Ammon's horn (tissue), 1 donor: ENCODE measurements around the gene EMC8.

Experiments used
- DNase-seq: peaks from one replicate; pipeline ENCODE4 v3.0.0-alpha.2; 2016; ENCODE audit warnings: low spot score

Gene EMC8

DNA sequence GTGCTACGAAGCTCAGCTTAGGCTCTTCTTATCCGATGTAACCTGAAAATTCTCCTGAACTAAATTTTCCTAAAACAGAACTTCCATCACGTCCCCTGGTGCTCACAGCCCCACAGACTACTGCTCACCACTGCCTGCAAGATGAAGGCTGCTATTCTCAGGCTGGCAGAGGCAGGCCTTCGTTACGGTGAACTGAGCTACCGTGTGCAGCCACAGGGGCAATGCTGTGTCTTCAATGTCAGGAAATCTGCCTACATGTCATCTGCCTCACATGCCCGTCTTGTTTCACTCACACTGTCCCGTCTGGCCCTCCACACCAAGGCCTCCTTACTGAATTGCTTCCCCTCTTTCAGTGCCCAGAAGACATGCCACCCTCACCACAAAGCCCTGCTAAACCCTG lies 15.9 kb downstream of the EMC8 start:
- no peak for DNase-seq

- DNase-seq, result peak; percentile 15
Measured at GRCh38 chr16:85782451-85782850, 16.9 kb downstream of the EMC8 start.

DNA sequence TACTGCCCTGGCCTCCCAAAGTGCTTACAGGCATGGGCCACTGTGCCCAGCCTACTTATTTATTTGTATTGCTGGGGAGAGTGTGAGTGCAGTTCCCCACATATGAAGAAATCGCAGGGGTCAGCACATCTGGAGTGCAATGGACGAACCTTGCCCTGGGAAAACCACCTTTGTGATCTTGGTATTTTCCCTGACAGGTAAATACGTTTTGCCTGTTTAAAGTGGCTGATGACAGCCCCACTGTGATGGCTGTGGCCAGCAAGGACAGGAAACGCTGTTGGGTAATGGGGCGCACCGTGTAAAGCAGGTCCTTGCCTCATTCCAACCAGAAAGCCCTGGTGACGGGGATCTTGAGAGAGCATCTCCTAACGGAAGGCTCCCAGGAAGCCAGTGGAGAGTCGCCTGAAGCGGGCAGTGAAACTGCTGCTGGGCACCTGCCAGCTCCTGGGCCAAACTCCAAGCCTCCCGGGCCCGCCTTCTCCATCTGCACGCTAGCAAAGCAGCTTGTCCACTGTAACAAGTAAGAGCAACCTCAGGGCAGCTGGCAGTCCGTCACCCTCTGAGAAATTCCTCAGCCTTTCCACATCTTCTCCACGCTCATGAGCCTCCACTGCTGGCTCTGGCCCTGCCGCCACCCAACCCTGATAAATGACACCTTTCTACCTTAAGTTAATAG lies 17.5 kb downstream of the EMC8 start:
- DNase-seq, result peak; percentile 74

GRCh38 chr16:85781156-85781555 lies 18.2 kb downstream of the EMC8 start:
- no peak for DNase-seq

DNA sequence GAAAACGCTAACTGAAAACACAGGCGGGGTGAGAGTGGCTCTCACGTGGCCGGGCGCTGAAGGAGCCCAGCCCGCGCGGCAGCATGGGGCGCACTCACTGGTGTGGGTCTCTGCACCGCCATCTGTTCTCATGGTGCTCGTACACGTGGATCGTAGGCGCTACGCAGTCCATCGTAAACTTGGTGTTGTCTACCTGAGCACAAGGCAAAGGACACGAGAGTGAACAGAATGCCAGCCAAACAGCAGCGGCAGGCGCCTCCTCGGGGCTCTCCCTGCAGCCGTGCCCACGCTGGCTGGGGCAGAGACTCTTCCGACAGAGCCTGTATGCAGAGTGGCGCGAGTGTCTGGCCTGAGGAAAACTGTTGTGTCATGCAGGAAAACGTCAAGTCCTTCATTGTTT lies 19.1 kb downstream of the EMC8 start:
- no peak for DNase-seq

- DNase-seq, result no peak
Measured at GRCh38 chr16:85778873-85779272, 20.5 kb downstream of the EMC8 start.

DNA sequence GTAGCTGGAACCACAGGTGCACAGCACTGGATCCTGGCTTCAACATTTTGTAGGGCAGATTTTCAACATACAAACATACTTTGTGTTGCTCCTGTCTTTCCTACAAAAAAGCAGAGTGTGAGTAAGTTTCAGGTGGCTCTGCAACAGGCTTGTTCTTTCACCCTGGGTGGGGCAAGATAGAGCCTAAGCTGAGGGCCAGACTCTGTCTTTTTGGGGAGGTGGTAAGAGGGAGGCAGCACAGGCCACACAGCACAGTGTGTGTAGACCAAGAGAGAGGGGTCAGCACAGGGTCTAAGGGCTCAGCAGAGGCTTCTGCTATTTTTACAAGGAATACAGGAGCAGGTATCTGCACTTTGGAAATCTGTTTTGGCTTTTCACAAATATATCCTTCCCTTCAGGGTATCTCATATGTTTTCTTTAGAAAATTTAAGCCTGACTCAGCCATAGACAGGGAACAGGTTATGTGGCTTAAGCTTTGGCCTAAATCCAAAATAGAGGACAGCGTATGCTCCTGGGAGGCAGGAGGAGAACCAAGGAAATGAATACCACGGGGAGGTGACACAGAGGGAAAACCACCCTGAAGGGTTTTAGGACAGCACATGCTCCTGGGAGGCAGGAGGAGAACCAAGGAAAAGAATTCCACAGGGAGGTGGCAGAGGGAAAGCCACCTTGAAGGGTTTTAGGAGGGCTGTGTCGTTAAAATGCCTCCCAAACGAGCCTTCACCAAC lies 21.6 kb downstream of the EMC8 start:
- DNase-seq, result no peak

GRCh38 chr16:85774811-85775210 lies 24.5 kb downstream of the EMC8 start:
- DNase-seq, result no peak

DNA sequence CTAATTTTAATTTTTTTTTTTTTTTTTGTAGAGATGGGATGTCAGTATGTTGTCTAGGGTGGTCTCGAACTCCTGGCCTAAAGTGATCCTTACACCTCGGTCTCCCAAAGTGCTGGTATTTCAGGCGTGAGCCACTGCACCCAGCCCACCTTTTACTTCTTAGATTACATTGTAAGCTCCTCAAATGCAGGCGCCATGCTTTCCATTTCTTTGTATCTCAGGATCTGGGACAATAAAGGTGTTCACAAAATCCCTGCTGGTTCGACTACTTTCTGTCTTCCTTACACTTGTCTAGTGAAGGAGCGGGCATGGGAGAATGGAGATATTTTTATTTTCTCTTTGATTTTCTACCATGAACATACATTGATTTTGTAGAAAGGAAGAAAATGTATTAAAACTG lies 25.2 kb downstream of the EMC8 start:
- no peak for DNase-seq

DNA sequence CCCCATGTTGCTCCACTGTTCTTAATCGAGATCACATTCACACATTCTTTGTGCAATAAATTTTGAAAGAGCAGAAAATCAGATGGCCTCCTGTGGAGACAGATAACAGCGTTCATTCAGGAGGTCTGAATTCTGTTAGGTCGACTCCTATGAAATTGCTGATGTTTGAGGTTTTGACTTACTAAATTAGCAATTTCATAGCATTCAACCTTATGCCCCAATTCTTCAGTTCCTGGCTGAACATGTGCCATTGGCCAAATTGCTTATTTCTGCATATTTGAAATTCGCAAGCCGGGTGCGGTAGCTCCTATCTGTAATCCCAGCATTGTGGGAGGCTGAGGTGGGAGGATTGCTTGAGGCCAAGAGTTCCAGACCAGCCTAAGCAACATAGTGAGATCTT lies 26.3 kb downstream of the EMC8 start:
- DNase-seq, result no peak

GRCh38 chr16:85770741-85771140 lies 28.6 kb downstream of the EMC8 start:
- no peak for DNase-seq

DNA sequence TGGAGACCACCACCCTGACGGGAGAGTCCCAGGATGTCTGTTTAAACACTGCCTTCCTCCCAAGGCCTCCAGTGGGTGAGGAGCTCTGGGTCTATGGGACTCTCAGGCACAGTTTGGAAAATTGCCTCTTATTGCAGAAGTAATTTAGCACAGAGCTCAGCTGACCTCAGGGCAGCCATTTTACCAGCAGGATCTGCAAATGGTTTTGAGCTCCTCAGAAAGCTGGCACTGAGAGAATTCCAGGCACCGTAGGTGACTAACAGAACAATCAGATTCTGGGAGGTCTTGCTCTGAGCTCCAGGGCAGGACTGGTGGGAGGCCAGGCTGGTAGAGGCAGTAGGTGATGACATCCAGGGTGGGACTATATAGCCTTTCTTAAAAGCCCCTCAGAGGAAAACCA lies 31.1 kb downstream of the EMC8 start:
- DNase-seq, result no peak

DNA sequence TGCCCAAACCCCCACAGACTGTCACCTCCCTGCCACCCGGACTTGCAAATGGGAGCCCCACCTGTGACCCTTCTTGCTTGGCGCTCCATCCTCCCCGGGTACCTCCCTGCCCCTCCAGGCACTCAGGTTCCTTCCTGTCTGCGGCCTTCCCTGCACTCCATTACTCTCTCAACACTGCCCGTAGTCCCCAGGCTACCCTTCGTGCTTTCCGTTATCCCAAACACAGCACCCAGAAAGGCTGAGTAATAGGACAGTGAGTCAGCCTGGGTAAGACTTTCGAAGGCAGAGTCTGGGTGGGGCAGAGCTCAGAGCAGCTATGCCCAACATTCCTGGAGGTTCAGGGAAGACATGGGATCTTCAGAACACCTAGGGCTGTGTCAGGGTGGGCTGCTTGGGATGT lies 31.8 kb downstream of the EMC8 start:
- DNase-seq, result no peak

GRCh38 chr16:85765767-85766166 lies 33.6 kb downstream of the EMC8 start:
- DNase-seq, result no peak

DNA sequence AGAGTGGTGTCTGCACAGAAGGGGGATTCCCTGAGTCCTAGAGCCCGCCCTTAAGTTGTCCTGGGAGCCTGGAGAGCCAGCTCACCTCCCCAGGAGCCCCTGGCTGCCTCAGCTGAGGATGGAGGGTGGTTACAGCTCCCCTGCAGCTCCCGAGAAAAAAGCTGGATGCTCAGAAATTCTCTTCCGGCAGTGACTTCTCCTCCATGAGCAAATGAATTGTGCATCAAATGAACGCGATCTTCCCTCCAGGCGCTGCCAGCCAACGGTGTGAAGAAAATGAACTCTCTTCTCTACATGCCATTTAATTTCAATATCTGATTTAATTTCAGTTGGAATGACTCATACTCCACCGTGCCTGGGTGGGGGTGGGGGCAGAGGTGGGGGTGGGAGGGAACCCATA lies 34.1 kb downstream of the EMC8 start:
- DNase-seq, result no peak

- no peak for DNase-seq
Measured at GRCh38 chr16:85763616-85764015, 35.7 kb downstream of the EMC8 start.

- no peak for DNase-seq
Measured at GRCh38 chr16:85762970-85763369, 36.4 kb downstream of the EMC8 start.

GRCh38 chr16:85761861-85762260 lies 37.5 kb downstream of the EMC8 start:
- DNase-seq, result no peak

DNA sequence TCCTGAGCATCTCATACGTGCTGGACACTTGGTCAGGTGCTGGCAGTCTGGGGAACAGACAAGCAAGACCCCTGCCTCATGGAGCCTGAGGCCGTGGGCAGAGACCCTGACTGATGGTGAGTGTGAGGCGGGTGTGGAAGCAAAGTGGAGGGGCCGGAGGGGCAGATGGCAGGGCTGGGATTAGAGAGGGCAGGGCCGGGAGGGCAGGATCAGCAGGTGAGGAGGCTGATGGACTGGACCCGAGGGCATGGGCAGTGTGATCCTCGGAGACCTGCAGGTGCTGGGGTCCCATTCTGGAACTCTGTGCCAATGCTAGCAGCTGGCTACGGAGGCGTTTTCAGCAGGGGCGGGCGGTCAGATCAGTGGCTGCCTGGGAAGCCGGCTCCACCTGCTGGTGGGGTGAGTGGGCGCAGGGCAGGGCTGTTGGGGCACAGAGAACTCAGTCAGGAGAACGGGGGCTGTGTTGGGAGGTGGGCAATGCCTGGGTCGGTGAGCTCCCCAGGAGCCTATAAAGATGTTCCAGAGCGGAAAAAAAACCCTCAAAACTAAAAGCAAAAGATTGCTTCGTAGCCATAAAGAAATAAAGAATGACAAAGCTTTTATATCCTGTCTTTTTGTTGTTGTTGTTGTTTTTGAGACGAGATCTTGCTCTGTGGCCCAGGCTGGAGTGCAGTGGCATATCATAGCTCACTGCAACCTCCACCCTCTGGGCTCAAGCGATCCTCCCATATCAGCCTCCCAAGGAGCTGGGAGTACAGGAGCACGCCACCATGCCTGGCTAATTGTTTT lies 39.5 kb downstream of the EMC8 start:
- DNase-seq, result no peak

- DNase-seq, result no peak
Measured at GRCh38 chr16:85759136-85759535, 40.2 kb downstream of the EMC8 start.

- no peak for DNase-seq
Measured at GRCh38 chr16:85757341-85757822, 42.0 kb downstream of the EMC8 start.

DNA sequence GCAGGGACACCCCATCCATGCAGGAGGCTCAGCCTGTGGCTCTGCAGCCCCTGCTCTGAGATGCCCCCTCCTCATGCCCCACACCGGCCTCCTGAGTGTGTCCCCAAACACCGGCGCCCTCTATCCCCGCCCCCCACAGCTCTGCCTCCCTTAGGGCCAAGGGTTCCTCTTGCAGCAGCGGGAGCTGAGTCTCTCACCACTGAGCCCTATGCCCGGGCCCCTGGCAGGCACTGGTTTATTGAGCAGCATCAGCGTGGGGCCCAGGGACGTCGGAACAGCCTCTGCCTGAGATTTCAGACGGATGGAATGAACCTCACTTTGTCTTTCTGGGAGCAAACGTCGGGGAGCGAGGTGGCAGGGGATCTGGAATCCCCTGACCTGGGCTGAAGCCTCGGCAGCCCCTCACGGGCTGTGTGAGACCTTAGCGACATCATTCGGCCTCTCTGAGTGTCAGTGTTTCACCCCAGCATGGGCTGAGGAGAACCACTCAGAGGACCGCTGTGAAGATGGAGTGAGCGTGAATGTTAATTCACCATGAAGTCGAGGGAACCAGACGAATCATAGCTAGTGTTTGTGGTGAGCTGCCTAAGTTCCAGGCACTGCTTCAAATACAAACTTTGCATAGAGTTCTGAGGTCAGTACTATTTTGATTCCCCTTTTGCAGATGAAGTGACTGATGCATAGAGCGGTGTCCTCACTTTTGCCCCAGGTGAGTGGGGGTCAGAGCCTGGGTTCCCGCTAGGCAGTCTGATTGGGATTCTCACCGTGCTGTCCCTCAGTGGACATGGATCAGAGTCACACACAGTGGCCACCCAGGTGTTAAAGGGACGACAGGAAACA lies 43.2 kb downstream of the EMC8 start:
- DNase-seq, result no peak
